K562 (cell line): Measurements from ENCODE around the gene MAP7D1. TPM values are rescaled to one million over a fixed set of nuclear protein-coding genes. Genes with fewer than 3 reads are reported as not detected.

Experiments
- CSDE1 ChIP-seq, 2 experiments: fragments of 450-650 bp; IDR thresholded peaks; 2 replicates each; pipeline ENCODE4 v1.6.1; 2016; ENCODE audit warnings: mild to moderate bottlenecking in 1 of 2
- ERF ChIP-seq: fragments of 450-650 bp; formaldehyde crosslinking; IDR thresholded peaks from 2 replicates; pipeline ENCODE4 v1.4.0; 2020; ENCODE audit warnings: mild to moderate bottlenecking, mixed read lengths
- EZH2 ChIP-seq: IDR thresholded peaks from 2 replicates; pipeline ENCODE4 v1.6.1; 2012; ENCODE audit warnings: low read depth, mild to moderate bottlenecking, inconsistent platforms, low read length, borderline replicate concordance
- FUS ChIP-seq: fragments of 200-400 bp; formaldehyde crosslinking; optimal IDR thresholded peaks from 2 replicates; pipeline ENCODE3; 2017; ENCODE audit warnings: low read depth, low read length
- HDAC2 ChIP-seq: fragments of 450-650 bp; IDR thresholded peaks from 2 replicates; pipeline ENCODE4 v1.6.1; 2016; ENCODE audit warnings: mild to moderate bottlenecking
- HEY1 ChIP-seq: fragments of 250-450 bp; sonication (Bioruptor Pico); IDR thresholded peaks from 2 replicates; pipeline ENCODE4 v1.5.0; 2020; ENCODE audit warnings: mild to moderate bottlenecking, moderate library complexity, borderline replicate concordance
- KAT8 ChIP-seq: fragments of 450-650 bp; IDR thresholded peaks from 2 replicates; pipeline ENCODE4 v1.6.1; 2016; ENCODE audit warnings: low read depth, mild to moderate bottlenecking
- KDM4B ChIP-seq, 2 experiments: fragments of 450-650 bp in 1 of 2; sonication (generic) in 1 of 2; IDR thresholded peaks; 2 replicates each; pipeline ENCODE4 v1.6.1; 2016 to 2017; ENCODE audit warnings: borderline replicate concordance in 2 of 2, antibody characterized with exemption in 1 of 2, low read depth in 1 of 2, mild to moderate bottlenecking in 1 of 2
- NR2C2 ChIP-seq, 2 experiments: fragments of 200-800 bp in 1 of 2; sonication (Bioruptor generic) in 1 of 2; sonication (generic) in 1 of 2; formaldehyde crosslinking in 1 of 2; IDR thresholded peaks; 2 replicates each; pipeline versions ENCODE4 v1.6.1 to v1.8.0; 2016 to 2022; ENCODE audit warnings: mild to moderate bottlenecking in 1 of 2, missing compliant biosample characterization in 1 of 2, missing genetic modification characterization in 1 of 2, missing genetic modification reagents in 1 of 2
- OTX1 ChIP-seq: fragments of 450-650 bp; formaldehyde crosslinking; IDR thresholded peaks from 2 replicates; pipeline ENCODE4 v1.4.0; 2022; ENCODE audit warnings: mild to moderate bottlenecking
- RBM15 ChIP-seq: fragments of 200-400 bp; formaldehyde crosslinking; IDR thresholded peaks from 2 replicates; pipeline ENCODE4 v1.6.1; 2018; ENCODE audit warnings: mild to moderate bottlenecking, low read length, moderate library complexity; ENCODE audit not compliant: insufficient read depth
- ZNF699 ChIP-seq: fragments of 250-450 bp; sonication (Bioruptor Pico); IDR thresholded peaks from 2 replicates; pipeline ENCODE4 v1.8.0; 2021; ENCODE audit warnings: mild to moderate bottlenecking, moderate library complexity; ENCODE audit not compliant: insufficient replicate concordance
- polyA plus RNA-seq, 8 experiments: library from polyadenylated mRNA; depleted of rRNA in 4 of 8; stranded (reverse) in 5 of 8; unstranded in 3 of 8; fragments of >200 nt; fragmentation: Nextera tagmentation in 2 of 8; fragmentation: Illumina TruSeq in 1 of 8; extraction: Ambion mirVana in 2 of 8; extraction: Trizol in 1 of 8; gene quantifications; 2 replicates each; pipeline versions ENCODE4 v1.2.1 to v1.2.3, GENCODE V29; 2011 to 2014; ENCODE audit warnings: inconsistent platforms in 1 of 8, missing spikeins in 1 of 8
- total RNA-seq, 7 experiments: library from RNA; depleted of rRNA in 6 of 7; stranded (reverse); fragments of >200 nt in 6 of 7; fragmentation: Illumina TruSeq in 2 of 7; extraction: Trizol in 2 of 7; gene quantifications; 2 replicates each; pipeline versions ENCODE4 v1.2.1 to v1.2.3, GENCODE V29; 2011 to 2021; ENCODE audit warnings: low replicate concordance in 1 of 7
- TF ChIP-seq, protein P1 (sequence below): fragments of 200-800 bp; sonication (Bioruptor generic); IDR thresholded peaks from 2 replicates; pipeline ENCODE4 v1.6.1; 2017; ENCODE audit warnings: missing genetic modification characterization, missing compliant biosample characterization
- TF ChIP-seq, protein P2 (sequence below), 3 experiments: IDR thresholded peaks in 2 of 3; conservative IDR thresholded peaks in 1 of 3; 2 replicates each; pipeline ENCODE4 v1.5.1; 2011 to 2012; ENCODE audit warnings: low read length in 3 of 3, mild to moderate bottlenecking in 3 of 3, control low read depth in 2 of 3, improper control_type of control experiment in 1 of 3, inconsistent platforms in 1 of 3, low read depth in 1 of 3, mixed read lengths in 1 of 3, moderate library complexity in 1 of 3; ENCODE audit not compliant: insufficient read depth in 2 of 3
- TF ChIP-seq, protein P3 (sequence below): fragments of 450-650 bp; IDR thresholded peaks from 2 replicates; pipeline ENCODE4 v1.6.1; 2016
- TF ChIP-seq, protein P4 (sequence below): fragments of 450-650 bp; IDR thresholded peaks from 2 replicates; pipeline ENCODE4 v1.6.1; 2018; ENCODE audit warnings: mild to moderate bottlenecking, low read depth; ENCODE audit not compliant: partially characterized antibody
- TF ChIP-seq, protein P5 (sequence below): fragments of 250-450 bp; sonication (Bioruptor Pico); IDR thresholded peaks from 2 replicates; pipeline ENCODE4 v1.8.0; 2021; ENCODE audit warnings: moderate library complexity, mild to moderate bottlenecking, inconsistent platforms
- TF ChIP-seq, protein P6 (sequence below): sonication (generic); formaldehyde crosslinking; IDR thresholded peaks from 2 replicates; pipeline ENCODE4 v1.9.0; 2022; ENCODE audit warnings: mild to moderate bottlenecking, missing genetic modification reagents

Gene MAP7D1
- total and polyA plus RNA-seq, 9 of the 15 experiments (the other 6 are each of a cell fraction or from before 2014, with no cell fraction given), result 3.6 to 108 (median 34.5) TPM

DNA sequence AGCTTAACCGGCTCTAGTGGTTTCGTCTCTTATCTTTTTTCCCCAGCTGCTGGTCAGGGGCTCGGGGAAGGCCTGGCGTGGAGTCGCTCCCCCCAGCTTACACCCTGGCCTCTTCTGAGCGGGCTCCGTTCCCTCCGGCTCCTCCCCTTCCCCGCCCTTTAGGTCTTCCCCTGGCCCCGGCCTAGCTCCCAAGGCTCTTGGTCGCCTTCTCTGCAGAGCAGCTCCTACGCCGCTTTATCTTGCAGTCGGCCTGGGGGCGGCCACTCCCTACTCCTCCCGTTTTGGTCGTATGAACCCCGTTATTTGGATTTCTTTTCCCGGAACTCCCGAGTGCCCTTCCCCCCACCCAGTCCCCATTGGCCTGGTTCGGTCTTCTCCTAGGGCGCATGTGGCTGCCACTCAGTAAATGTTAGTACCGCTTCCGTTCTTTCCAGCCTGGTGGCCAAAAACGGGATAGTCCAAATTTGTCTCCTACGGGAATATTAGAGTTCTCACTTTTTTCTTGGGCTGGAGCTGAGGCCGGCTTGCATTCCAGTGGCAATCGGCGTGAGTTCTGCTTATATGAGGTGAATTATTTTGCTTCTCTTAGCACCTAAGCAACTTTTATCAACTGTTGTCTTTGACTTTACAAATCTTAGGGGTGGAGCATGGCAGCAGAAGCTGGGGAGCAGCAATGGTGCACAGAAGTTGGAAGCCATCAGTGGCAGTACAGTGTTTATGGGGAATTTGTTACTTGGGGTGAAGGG, 68.8 kb downstream of the MAP7D1 start (continued):
- TF ChIP-seq, protein P1, sequence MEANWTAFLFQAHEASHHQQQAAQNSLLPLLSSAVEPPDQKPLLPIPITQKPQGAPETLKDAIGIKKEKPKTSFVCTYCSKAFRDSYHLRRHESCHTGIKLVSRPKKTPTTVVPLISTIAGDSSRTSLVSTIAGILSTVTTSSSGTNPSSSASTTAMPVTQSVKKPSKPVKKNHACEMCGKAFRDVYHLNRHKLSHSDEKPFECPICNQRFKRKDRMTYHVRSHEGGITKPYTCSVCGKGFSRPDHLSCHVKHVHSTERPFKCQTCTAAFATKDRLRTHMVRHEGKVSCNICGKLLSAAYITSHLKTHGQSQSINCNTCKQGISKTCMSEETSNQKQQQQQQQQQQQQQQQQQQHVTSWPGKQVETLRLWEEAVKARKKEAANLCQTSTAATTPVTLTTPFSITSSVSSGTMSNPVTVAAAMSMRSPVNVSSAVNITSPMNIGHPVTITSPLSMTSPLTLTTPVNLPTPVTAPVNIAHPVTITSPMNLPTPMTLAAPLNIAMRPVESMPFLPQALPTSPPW (CRISPR knock-in tag), result peak; percentile 46
- TF ChIP-seq, protein P2, sequence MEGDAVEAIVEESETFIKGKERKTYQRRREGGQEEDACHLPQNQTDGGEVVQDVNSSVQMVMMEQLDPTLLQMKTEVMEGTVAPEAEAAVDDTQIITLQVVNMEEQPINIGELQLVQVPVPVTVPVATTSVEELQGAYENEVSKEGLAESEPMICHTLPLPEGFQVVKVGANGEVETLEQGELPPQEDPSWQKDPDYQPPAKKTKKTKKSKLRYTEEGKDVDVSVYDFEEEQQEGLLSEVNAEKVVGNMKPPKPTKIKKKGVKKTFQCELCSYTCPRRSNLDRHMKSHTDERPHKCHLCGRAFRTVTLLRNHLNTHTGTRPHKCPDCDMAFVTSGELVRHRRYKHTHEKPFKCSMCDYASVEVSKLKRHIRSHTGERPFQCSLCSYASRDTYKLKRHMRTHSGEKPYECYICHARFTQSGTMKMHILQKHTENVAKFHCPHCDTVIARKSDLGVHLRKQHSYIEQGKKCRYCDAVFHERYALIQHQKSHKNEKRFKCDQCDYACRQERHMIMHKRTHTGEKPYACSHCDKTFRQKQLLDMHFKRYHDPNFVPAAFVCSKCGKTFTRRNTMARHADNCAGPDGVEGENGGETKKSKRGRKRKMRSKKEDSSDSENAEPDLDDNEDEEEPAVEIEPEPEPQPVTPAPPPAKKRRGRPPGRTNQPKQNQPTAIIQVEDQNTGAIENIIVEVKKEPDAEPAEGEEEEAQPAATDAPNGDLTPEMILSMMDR (IDR thresholded peaks at IDR 0.05 in 2 of 3, conservative IDR thresholded peaks at IDR 0.05 in 1 of 3; ENCODE audit: insufficient read depth in 2 of 3, low read depth in 1 of 3, low read length in 3 of 3), result peak; percentile 32 to 67 (median 57)
- TF ChIP-seq, protein P3, sequence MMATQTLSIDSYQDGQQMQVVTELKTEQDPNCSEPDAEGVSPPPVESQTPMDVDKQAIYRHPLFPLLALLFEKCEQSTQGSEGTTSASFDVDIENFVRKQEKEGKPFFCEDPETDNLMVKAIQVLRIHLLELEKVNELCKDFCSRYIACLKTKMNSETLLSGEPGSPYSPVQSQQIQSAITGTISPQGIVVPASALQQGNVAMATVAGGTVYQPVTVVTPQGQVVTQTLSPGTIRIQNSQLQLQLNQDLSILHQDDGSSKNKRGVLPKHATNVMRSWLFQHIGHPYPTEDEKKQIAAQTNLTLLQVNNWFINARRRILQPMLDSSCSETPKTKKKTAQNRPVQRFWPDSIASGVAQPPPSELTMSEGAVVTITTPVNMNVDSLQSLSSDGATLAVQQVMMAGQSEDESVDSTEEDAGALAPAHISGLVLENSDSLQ, result peak; percentile 92
- no peak for TF ChIP-seq KAT8
- TF ChIP-seq, protein P4, sequence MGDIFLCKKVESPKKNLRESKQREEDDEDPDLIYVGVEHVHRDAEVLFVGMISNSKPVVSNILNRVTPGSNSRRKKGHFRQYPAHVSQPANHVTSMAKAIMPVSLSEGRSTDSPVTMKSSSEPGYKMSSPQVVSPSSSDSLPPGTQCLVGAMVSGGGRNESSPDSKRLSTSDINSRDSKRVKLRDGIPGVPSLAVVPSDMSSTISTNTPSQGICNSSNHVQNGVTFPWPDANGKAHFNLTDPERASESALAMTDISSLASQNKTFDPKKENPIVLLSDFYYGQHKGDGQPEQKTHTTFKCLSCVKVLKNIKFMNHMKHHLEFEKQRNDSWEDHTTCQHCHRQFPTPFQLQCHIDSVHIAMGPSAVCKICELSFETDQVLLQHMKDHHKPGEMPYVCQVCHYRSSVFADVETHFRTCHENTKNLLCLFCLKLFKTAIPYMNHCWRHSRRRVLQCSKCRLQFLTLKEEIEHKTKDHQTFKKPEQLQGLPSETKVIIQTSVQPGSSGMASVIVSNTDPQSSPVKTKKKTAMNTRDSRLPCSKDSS, result no peak
- TF ChIP-seq KDM4B (IDR thresholded peaks at IDR 0.05; ENCODE audit: borderline replicate concordance in 2 of 2, low read depth in 1 of 2), result no peak; a peak in 1 of 4 replicates
- peak; percentile 86 for TF ChIP-seq HDAC2
- TF ChIP-seq, protein P5, sequence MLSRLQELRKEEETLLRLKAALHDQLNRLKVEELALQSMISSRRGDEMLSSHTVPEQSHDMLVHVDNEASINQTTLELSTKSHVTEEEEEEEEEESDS (CRISPR knock-in tag), result no peak
- TF ChIP-seq RBM15, result no peak
- TF ChIP-seq NR2C2 (CRISPR knock-in tag; IDR thresholded peaks at IDR 0.05), result no peak; the same call in 1 of the 2 replicates
- TF ChIP-seq NR2C2 (tag; IDR thresholded peaks at IDR 0.05), result no peak
- peak; percentile 36; the same call in 1 of the 2 replicates for TF ChIP-seq OTX1 (CRISPR knock-in tag)
- TF ChIP-seq ZNF699 (CRISPR knock-in tag), result no peak
- no peak for TF ChIP-seq HEY1
- no peak for TF ChIP-seq CSDE1 (IDR thresholded peaks at IDR 0.05)
- no peak for TF ChIP-seq FUS
- no peak for TF ChIP-seq EZH2
- TF ChIP-seq ERF (CRISPR knock-in tag), result peak; percentile 51; the same call in 1 of the 2 replicates
- TF ChIP-seq, protein P6, sequence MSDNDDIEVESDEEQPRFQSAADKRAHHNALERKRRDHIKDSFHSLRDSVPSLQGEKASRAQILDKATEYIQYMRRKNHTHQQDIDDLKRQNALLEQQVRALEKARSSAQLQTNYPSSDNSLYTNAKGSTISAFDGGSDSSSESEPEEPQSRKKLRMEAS (CRISPR knock-in tag), result peak; percentile 60; the same call in 1 of the 2 replicates
